ENCODE results near the gene ANKRD62. TPM values are rescaled to one million over a fixed set of nuclear protein-coding genes. Genes with fewer than 3 reads are reported as not detected.

The ANKRD62 gene
- total RNA-seq, result not detected
- polyA plus RNA-seq, result not detected
- long read RNA-seq, donor 1, result 0 reads
- long read RNA-seq, donor 2, result 0 reads

DNA sequence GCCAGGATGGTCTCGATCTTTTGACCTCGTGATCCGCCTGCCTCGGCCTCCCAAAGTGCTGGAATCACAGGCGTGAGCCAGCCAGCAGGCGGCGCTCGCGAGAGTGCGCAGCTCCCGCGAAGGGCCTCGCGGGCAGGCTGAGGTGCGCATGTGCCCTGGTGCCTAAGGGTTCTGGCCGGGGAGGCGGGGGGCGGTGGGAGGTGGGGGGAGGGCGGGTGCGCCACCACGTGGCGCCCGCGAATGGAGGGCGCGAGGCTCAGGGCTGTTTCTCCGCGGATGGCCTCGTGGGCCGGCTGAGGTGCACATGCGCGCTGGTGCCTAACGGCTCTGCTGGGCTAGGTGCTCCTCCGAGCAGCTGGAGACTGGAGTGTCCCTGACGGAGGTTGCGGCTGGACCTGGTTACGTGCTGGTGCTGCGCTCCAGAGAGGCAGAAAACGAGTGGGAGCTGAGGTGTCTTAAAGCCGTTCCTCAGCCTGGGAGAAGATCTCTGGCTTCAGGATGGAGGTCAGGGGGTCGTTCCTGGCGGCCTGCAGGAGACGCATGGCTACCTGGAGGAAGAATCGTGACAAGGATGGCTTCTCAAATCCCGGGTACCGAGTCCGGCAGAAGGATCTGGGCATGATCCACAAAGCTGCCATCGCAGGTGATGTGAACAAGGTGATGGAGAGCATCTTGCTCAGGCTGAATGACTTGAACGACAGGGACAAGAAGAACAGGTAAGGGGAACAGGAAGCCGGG lies at the start of gene ANKRD62:
ANKRD62 (plus strand) TSS at position 324 of the 738 bp plus-strand sequence; CDS start at position 499, 175 bp downstream.
- 92 to 95% (median 95%) methylated on average over 47 to 50 of the region's 50 CpGs for WGBS, 5 donors
- TF ChIP-seq POLR2AphosphoS5 (IDR thresholded peaks at IDR 0.05) (no peak), POLR2A (IDR thresholded peaks at IDR 0.05) (no peak)
- TF ChIP-seq, protein P1, sequence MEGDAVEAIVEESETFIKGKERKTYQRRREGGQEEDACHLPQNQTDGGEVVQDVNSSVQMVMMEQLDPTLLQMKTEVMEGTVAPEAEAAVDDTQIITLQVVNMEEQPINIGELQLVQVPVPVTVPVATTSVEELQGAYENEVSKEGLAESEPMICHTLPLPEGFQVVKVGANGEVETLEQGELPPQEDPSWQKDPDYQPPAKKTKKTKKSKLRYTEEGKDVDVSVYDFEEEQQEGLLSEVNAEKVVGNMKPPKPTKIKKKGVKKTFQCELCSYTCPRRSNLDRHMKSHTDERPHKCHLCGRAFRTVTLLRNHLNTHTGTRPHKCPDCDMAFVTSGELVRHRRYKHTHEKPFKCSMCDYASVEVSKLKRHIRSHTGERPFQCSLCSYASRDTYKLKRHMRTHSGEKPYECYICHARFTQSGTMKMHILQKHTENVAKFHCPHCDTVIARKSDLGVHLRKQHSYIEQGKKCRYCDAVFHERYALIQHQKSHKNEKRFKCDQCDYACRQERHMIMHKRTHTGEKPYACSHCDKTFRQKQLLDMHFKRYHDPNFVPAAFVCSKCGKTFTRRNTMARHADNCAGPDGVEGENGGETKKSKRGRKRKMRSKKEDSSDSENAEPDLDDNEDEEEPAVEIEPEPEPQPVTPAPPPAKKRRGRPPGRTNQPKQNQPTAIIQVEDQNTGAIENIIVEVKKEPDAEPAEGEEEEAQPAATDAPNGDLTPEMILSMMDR (IDR thresholded peaks at IDR 0.05 in 8 of 11, conservative IDR thresholded peaks at IDR 0.05 in 3 of 11), result no peak
- peaks cover 0 to 2% (median 0%) of the 10 kb centered on the region in 7 donors for H3K27me3 ChIP-seq (replicated peaks in 1 of 7)
- no peak within 1 kb of the TSS for H3K4me3 ChIP-seq
- intact Hi-C loops (cut with DNase I; ENCODE audit: low total_unique reads), result no loop called here
- no peak within 1 kb of the TSS for H3K27ac ChIP-seq
- no peak for DNase-seq
- H3K4me1 ChIP-seq, result no peaks in the 10 kb centered on the region
- H3K36me3 ChIP-seq, result no peaks in the 10 kb centered on the region
- peaks cover 0 to 6% (median 0%) of the 10 kb centered on the region in 8 donors for H3K9me3 ChIP-seq

DNA sequence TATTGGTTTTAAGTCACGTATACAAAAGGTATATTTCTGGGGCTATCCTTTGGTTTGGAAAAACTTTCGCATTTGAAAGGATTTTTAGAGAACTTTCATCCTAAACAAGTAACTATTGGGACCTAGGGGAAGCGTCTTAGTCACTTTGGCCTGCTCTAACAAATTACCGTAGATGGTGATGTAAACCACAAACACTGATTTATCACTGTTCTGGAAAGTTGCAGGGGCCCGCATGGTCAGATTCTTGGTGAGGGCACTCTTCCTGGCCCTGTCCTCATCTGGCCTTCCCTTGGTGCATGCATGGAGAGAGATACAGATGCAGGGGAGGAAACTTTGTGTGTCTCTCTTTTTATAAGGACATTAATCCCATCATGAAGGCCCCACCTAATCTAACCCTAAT lies 49.1 kb upstream of the ANKRD62 start:
- Histone ChIP-seq H3K36me3 (no peaks in the 10 kb centered on the region), H3K27ac (no peak overlapping the region), H3K9me3 (no peaks in the 10 kb centered on the region), H3K27me3 (replicated peaks in 1 of 7) (no peaks in the 10 kb centered on the region), H3K4me3 (no peak overlapping the region), H3K4me1 (peaks cover 0 to 13% (median 8%) of the 10 kb centered on the region in 6 donors)
- intact Hi-C loops (cut with DNase I; ENCODE audit: low total_unique reads), result no loop called here
- TF ChIP-seq, protein P1 (IDR thresholded peaks at IDR 0.05 in 8 of 11, conservative IDR thresholded peaks at IDR 0.05 in 3 of 11), result no peak
- TF ChIP-seq POLR2A (IDR thresholded peaks at IDR 0.05) (no peak), POLR2AphosphoS5 (IDR thresholded peaks at IDR 0.05) (no peak)
- 70 to 92% (median 76%) methylated on average over 5 of the region's 5 CpGs for WGBS, 5 donors
- no peak for DNase-seq

DNA sequence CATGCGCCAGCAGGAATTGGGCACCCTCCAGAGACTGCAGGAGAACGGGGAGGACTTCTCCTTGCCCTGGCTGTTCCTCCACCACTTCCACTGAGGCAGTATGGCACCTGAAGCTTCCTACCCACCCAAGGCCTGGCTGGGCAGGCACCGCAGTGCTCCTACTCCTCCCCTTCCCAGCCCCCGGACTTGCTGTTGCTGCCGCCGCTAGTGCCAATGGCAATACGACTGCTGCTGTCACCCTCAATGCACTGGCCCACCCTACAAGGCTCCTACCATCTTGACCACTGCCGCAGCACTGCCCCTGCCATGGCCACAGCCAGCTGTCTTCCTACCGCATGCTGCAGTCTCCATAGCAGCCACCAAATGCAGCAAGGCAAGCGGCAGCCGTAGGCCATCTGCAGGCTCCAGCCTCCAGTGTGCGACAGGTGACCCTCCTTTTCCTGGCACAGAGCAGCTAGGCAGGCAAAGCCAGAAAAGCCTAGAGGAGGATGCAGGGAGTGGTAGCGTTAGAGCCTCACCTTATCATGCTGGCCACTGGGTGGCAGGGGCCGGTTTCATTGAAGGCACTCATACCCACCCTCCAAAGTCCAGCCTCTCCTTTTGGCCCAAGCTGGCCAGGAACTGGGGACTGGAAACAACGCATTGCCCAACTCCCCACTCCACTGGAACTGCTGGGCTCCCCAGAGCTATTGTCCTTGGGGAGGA lies 47.4 kb upstream of the ANKRD62 start:
- no peak overlapping the region for H3K4me3 ChIP-seq
- DNase-seq, result no peak
- peaks cover 2 to 28% (median 20%) of the 10 kb centered on the region in 6 donors for H3K4me1 ChIP-seq
- TF ChIP-seq POLR2AphosphoS5 (IDR thresholded peaks at IDR 0.05) (no peak), POLR2A (IDR thresholded peaks at IDR 0.05) (no peak)
- TF ChIP-seq, protein P1 (IDR thresholded peaks at IDR 0.05 in 8 of 11, conservative IDR thresholded peaks at IDR 0.05 in 3 of 11), result no peak
- 69 to 95% (median 84%) methylated on average over 14 to 15 of the region's 15 CpGs for WGBS, 5 donors
- H3K36me3 ChIP-seq, result no peaks in the 10 kb centered on the region
- intact Hi-C loops (cut with DNase I; ENCODE audit: low total_unique reads), result no loop called here
- no peaks in the 10 kb centered on the region for H3K27me3 ChIP-seq (replicated peaks in 1 of 7)
- no peaks in the 10 kb centered on the region for H3K9me3 ChIP-seq
- no peak overlapping the region for H3K27ac ChIP-seq

Measured in spleen (tissue), 13 donors.